SU-DHL-6 (cell line): ENCODE results near the gene DAPK1.

Experiments used
- EZH2phosphoT487 ChIP-seq: fragments of 200-600 bp; sonication (generic), shearing (Covaris generic); conservative IDR thresholded peaks from 2 replicates; pipeline ENCODE4 v1.6.1; 2018; ENCODE audit warnings: mild to moderate bottlenecking, antibody characterized with exemption, low read length, moderate library complexity, mixed read lengths
- TF ChIP-seq, protein P1 (sequence below): fragments of 200-600 bp; sonication (generic); IDR thresholded peaks from one replicate; pipeline ENCODE4 v1.5.1; 2017; ENCODE audit warnings: antibody characterized with exemption, mild to moderate bottlenecking, low read length, moderate library complexity; ENCODE audit not compliant: insufficient read depth, poor library complexity, severe bottlenecking

DNA sequence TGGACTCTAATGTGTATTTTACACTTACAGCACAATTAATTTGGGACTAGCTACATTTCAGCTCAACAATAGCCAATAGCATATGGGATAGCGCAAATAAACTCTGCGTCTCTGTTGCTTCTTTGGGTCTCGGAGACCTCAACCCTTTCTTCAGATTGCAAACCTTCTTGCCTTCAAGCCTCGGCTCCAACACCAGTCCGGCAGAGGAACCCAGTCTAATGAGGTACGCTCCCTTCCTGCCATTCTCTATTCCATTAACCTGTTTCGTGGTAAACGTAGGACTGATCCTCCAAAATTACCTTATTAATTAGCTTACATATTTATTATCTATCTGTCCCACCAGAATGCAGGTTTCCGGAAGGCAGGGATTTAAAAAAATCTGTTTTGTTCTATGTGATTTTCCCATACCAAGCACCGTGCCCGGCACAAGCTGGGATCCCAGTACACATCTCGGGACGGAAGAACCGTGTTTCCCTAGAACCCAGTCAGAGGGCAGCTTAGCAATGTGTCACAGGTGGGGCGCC lies 525 bp upstream of the DAPK1 start:
- TF ChIP-seq, protein P1, sequence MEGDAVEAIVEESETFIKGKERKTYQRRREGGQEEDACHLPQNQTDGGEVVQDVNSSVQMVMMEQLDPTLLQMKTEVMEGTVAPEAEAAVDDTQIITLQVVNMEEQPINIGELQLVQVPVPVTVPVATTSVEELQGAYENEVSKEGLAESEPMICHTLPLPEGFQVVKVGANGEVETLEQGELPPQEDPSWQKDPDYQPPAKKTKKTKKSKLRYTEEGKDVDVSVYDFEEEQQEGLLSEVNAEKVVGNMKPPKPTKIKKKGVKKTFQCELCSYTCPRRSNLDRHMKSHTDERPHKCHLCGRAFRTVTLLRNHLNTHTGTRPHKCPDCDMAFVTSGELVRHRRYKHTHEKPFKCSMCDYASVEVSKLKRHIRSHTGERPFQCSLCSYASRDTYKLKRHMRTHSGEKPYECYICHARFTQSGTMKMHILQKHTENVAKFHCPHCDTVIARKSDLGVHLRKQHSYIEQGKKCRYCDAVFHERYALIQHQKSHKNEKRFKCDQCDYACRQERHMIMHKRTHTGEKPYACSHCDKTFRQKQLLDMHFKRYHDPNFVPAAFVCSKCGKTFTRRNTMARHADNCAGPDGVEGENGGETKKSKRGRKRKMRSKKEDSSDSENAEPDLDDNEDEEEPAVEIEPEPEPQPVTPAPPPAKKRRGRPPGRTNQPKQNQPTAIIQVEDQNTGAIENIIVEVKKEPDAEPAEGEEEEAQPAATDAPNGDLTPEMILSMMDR, result no peak
- TF ChIP-seq EZH2phosphoT487, result no peak
